Measurements from ENCODE around the gene ISOC1. TPM values are rescaled to one million over a fixed set of nuclear protein-coding genes. Genes with fewer than 3 reads are reported as not detected.

ISOC1 gene
- total RNA-seq, 1 donor from 2014 or later = 32.7 TPM

DNA sequence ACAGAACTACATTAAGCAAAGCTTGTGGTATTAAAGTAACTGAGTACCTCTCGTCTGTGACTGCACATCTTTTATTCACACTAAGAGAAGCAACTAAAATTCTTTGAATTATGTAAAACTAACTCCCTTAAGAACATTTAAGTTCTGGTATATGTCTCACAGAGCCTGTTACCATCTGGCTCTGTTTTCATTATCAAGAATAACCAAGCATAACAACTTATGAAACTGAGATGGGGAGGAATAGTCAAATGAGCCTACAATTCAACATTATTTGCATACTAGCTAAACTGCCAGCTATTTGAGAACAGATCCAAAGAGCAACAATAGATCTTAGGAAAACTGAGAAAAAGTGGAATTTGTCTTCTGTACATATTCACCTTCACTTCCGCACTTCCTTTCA is 25.3 kb upstream of the ISOC1 start:
- no peaks in the 10 kb centered on the region for H3K36me3 Mint-ChIP-seq
- no peaks in the 10 kb centered on the region for H3K9me3 Mint-ChIP-seq
- no peak overlapping the region for H3K4me3 Mint-ChIP-seq
- DNase-seq (ENCODE audit: low spot score in 2 of 2, unreplicated experiment in 2 of 2) = no peak
- H3K27me3 Mint-ChIP-seq (ENCODE audit: low read depth) = no peaks in the 10 kb centered on the region
- H3K4me1 Mint-ChIP-seq = peaks cover 7% of the 10 kb centered on the region
- H3K27ac Mint-ChIP-seq = no peak overlapping the region
- TF ChIP-seq, protein P1, sequence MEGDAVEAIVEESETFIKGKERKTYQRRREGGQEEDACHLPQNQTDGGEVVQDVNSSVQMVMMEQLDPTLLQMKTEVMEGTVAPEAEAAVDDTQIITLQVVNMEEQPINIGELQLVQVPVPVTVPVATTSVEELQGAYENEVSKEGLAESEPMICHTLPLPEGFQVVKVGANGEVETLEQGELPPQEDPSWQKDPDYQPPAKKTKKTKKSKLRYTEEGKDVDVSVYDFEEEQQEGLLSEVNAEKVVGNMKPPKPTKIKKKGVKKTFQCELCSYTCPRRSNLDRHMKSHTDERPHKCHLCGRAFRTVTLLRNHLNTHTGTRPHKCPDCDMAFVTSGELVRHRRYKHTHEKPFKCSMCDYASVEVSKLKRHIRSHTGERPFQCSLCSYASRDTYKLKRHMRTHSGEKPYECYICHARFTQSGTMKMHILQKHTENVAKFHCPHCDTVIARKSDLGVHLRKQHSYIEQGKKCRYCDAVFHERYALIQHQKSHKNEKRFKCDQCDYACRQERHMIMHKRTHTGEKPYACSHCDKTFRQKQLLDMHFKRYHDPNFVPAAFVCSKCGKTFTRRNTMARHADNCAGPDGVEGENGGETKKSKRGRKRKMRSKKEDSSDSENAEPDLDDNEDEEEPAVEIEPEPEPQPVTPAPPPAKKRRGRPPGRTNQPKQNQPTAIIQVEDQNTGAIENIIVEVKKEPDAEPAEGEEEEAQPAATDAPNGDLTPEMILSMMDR (IDR thresholded peaks at IDR 0.05; ENCODE audit: unreplicated experiment) = no peak

DNA sequence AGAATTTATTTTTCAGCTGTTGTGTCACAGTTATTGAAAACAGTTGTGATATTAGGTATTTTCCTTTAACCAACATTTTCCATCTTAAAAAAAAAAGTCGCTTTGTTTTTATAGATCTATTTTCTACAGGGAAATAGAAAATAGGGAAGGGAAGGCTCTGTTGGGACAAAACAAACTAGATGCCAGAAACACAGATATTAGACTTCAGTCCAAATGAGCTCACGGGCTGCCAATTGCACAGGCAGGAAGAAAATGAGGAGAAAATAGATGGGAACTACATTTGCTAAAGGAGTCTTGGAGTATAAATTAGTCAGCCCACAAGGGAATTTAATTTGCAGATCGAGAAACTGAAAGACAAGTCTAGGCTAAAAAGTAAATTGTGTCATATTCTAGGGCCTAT is 21.4 kb upstream of the ISOC1 start:
- Mint-ChIP-seq H3K27ac (no peak overlapping the region), H3K36me3 (no peaks in the 10 kb centered on the region), H3K27me3 (ENCODE audit: low read depth) (no peaks in the 10 kb centered on the region), H3K4me3 (no peak overlapping the region), H3K4me1 (peaks cover 21% of the 10 kb centered on the region), H3K9me3 (no peaks in the 10 kb centered on the region)
- DNase-seq (ENCODE audit: low spot score in 2 of 2, unreplicated experiment in 2 of 2) = no peak
- TF ChIP-seq, protein P1 (IDR thresholded peaks at IDR 0.05; ENCODE audit: unreplicated experiment) = no peak

DNA sequence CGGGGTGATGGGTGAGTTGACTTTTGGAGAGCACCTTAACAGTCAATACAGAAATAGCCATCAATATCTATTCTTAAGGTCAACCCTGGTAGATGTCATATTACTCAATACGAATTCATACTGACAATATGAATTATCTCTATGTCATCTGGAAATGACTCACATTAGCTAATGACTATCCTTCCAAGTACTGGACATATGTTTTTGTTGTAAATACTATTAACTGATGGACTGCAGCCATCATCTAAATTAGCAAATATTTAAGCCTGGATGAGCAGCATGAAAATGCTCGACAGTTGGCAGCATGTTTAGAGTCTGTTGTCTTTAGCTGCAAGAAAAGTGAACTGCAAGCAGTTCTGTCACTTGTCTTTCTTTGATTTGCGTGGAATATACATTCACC is 19.6 kb upstream of the ISOC1 start:
- Mint-ChIP-seq H3K27me3 (ENCODE audit: low read depth) (no peaks in the 10 kb centered on the region), H3K36me3 (no peaks in the 10 kb centered on the region), H3K27ac (no peak overlapping the region), H3K9me3 (no peaks in the 10 kb centered on the region), H3K4me1 (peaks cover 18% of the 10 kb centered on the region), H3K4me3 (no peak overlapping the region)
- TF ChIP-seq, protein P1 (IDR thresholded peaks at IDR 0.05; ENCODE audit: unreplicated experiment) = no peak
- DNase-seq (ENCODE audit: low spot score in 2 of 2, unreplicated experiment in 2 of 2) = no peak

DNA sequence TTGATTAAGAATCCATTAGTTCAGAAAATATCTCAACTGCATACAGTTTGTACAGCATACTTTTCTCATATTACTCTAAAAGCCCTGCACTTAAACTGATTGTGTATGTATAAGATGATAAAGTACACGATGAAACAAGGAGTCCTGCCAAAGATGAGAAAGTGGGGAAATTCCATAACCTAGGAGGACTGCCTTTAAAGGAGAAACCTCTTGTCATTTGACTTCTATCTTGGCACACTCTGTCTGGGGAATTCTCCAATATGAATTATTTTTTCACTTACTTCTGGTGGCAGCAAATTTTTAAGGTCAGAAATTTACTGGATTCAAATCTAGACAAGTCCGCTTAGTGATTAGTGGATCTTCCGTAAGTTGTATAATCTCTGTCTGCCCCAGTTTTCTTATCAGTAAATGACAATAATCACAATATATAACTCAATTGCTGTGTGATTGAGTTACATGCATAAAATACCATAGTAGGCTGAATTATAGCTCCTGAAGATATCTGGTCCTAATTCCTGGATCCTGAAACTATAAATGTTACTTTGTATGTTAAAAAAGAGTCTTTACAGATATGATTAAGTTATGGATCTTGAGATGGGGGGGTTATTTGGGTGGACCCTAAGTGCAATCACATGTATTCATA is 17.0 kb upstream of the ISOC1 start:
- Mint-ChIP-seq H3K27ac (no peak overlapping the region), H3K4me1 (peaks cover 18% of the 10 kb centered on the region), H3K27me3 (ENCODE audit: low read depth) (no peaks in the 10 kb centered on the region), H3K4me3 (no peak overlapping the region), H3K36me3 (no peaks in the 10 kb centered on the region), H3K9me3 (no peaks in the 10 kb centered on the region)
- TF ChIP-seq, protein P1 (IDR thresholded peaks at IDR 0.05; ENCODE audit: unreplicated experiment) = no peak
- DNase-seq (ENCODE audit: low spot score in 2 of 2, unreplicated experiment in 2 of 2) = no peak

DNA sequence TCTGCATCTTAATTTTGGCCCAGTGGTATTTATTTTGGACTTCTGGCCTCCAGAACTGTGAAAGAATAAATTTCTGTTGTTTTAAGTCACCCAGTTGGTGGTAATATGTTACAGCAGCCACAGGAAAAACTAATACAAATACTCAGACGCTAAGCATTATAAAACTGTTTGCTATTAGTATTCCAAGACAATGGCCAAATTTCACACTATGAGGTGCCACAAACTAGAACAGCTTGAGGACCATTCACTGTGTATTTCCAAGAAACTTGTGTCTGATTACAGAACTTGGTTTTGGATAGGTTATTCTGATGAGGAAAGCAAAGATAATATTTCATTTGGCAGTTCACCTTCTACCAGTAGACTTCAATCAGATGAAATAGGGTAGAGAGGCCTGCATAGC is 16.3 kb upstream of the ISOC1 start:
- Mint-ChIP-seq H3K27ac (no peak overlapping the region), H3K4me1 (peaks cover 21% of the 10 kb centered on the region), H3K9me3 (no peaks in the 10 kb centered on the region), H3K4me3 (no peak overlapping the region), H3K36me3 (no peaks in the 10 kb centered on the region), H3K27me3 (ENCODE audit: low read depth) (no peaks in the 10 kb centered on the region)
- no peak for DNase-seq (ENCODE audit: low spot score in 2 of 2, unreplicated experiment in 2 of 2)
- TF ChIP-seq, protein P1 (IDR thresholded peaks at IDR 0.05; ENCODE audit: unreplicated experiment) = no peak

DNA sequence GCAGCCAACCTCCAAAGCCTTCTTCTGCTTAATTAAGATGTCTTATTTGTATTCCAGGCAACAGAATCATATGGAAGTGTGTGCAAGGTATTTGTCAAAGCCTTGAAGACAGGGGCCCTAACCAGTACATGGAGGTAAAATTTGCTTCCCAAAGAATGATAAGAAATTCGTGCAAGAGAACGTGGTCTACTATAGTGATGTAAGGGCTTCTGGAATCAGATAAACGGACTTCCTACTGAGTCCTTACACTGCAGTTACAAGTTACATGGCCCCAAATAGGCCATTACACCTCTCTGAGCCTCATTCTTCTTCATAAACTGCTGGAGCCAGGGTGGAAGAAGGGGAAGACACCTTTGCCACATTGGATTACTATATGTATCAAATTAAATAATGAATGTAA is 15.9 kb upstream of the ISOC1 start:
- TF ChIP-seq, protein P1 (IDR thresholded peaks at IDR 0.05; ENCODE audit: unreplicated experiment) = no peak
- Mint-ChIP-seq H3K27me3 (ENCODE audit: low read depth) (no peaks in the 10 kb centered on the region), H3K4me1 (peaks cover 21% of the 10 kb centered on the region), H3K4me3 (no peak overlapping the region), H3K9me3 (no peaks in the 10 kb centered on the region), H3K27ac (no peak overlapping the region), H3K36me3 (no peaks in the 10 kb centered on the region)
- no peak for DNase-seq (ENCODE audit: low spot score in 2 of 2, unreplicated experiment in 2 of 2)

Measured in mesothelial cell of epicardium (in vitro differentiated cells).